HepG2 (cell line): ENCODE results near the gene CNNM2. TPM values are rescaled to one million over a fixed set of nuclear protein-coding genes. Genes with fewer than 3 reads are reported as not detected.

Experiments used
- ATAC-seq: fragments of 200-7000 bp; cut with Tn5 transposase; 3 replicates; pipeline ENCODE4 v1.9.1; 2020; ENCODE audit warnings: mild to moderate bottlenecking, moderate library complexity
- BruUV-seq: library from RNA; stranded (reverse); fragments of 400-500 nt; replicated peaks from 2 replicates; lab custom pipeline; 2021; lab: Mats Ljungman, UMichigan
- CTCF ChIA-PET: fragments of 300-600 bp; formaldehyde crosslinking; extraction: SDS; loops from one replicate; lab custom pipeline; 2021; ENCODE audit warnings: low total read pairs, inconsistent platforms, low intra/inter-chr PET ratio; lab: Yijun Ruan, JAX
- POLR2A ChIA-PET: fragments of 350-600 bp; sonication (Branson Sonifier 250); formaldehyde crosslinking; loops from one replicate; lab custom pipeline; 2020; ENCODE audit warnings: antibody characterized with exemption, inconsistent platforms; lab: Yijun Ruan, JAX
- DNase-seq: peaks from one replicate; pipeline ENCODE4 v3.0.0-alpha.2; 2015; ENCODE audit warnings: low spot score
- FAIRE-seq: peaks from 3 replicates; lab custom pipeline; 2011; peaks lifted over from hg19 to GRCh38; lab: Jason Lieb, UNC
- H2AFZ ChIP-seq: one replicate; pipeline ENCODE4 v1.6.1; 2011; ENCODE audit warnings: low read length, inconsistent platforms
- H3K27ac ChIP-seq: fragments of 300-600 bp; 3 replicates; pipeline ENCODE4 v1.8.0; 2011; ENCODE audit warnings: mixed run types, mild to moderate bottlenecking, mixed read lengths, low read length, inconsistent platforms; ENCODE audit not compliant: insufficient read depth; ENCODE audit errors: extremely low read length
- H3K27me3 ChIP-seq, 2 experiments: fragments of 200-600 bp in 1 of 2; 2 replicates in 1 of 2; 3 replicates in 1 of 2; pipeline versions ENCODE4 v1.6.0 to v1.8.0; 2011; ENCODE audit warnings: low read length in 2 of 2, mild to moderate bottlenecking in 2 of 2, moderate library complexity in 2 of 2, inconsistent platforms in 1 of 2; ENCODE audit not compliant: insufficient read depth in 2 of 2, control insufficient read depth in 1 of 2
- H3K36me3 ChIP-seq, 2 experiments: fragments of 200-600 bp in 1 of 2; replicated peaks in 1 of 2; 2 replicates in 1 of 2; 3 replicates in 1 of 2; pipeline versions ENCODE4 v1.5.1 to v1.8.0; 2011; ENCODE audit warnings: low read length in 2 of 2, inconsistent platforms in 1 of 2; ENCODE audit not compliant: insufficient read depth in 2 of 2, control insufficient read depth in 1 of 2
- H3K4me1 ChIP-seq: 2 replicates; pipeline ENCODE4 v1.5.1; 2012; ENCODE audit warnings: low read length, inconsistent platforms; ENCODE audit not compliant: insufficient read depth
- H3K4me2 ChIP-seq: 2 replicates; pipeline ENCODE4 v1.6.0; 2011; ENCODE audit warnings: low read depth, low read length, inconsistent platforms
- H3K4me3 ChIP-seq, 3 experiments: fragments of 200-600 bp in 1 of 3; sonication (generic), shearing (Covaris generic) in 1 of 3; replicated peaks in 1 of 3; 2 replicates each; pipeline ENCODE4 v1.5.1; 2011 to 2016; ENCODE audit warnings: low read length in 3 of 3, inconsistent platforms in 2 of 3, low read depth in 2 of 3, mild to moderate bottlenecking in 2 of 3, control low read depth in 1 of 3, mixed read lengths in 1 of 3; ENCODE audit not compliant: insufficient read depth in 1 of 3
- H3K79me2 ChIP-seq: one replicate; pipeline ENCODE4 v1.6.1; 2011; ENCODE audit warnings: low read length, inconsistent platforms; ENCODE audit not compliant: insufficient read depth
- H3K9ac ChIP-seq: 2 replicates; pipeline ENCODE4 v1.6.0; 2011; ENCODE audit warnings: mild to moderate bottlenecking, low read depth, low read length, inconsistent platforms; ENCODE audit not compliant: insufficient read depth
- H3K9me3 ChIP-seq: 2 replicates; pipeline ENCODE4 v1.5.1; 2012; ENCODE audit warnings: mild to moderate bottlenecking, low read length
- H4K20me1 ChIP-seq: 2 replicates; pipeline ENCODE4 v1.6.0; 2011; ENCODE audit warnings: inconsistent platforms, mild to moderate bottlenecking, low read length, moderate library complexity; ENCODE audit not compliant: insufficient read depth
- ATF7 ChIP-seq, 2 experiments: fragments of 450-650 bp in 1 of 2; sonication (generic) in 1 of 2; formaldehyde crosslinking in 1 of 2; IDR thresholded peaks; 2 replicates each; pipeline versions ENCODE4 v1.4.0 to v1.6.1; 2016 to 2020; ENCODE audit warnings: antibody characterized with exemption in 1 of 2, mild to moderate bottlenecking in 1 of 2, missing genetic modification reagents in 1 of 2
- CEBPG ChIP-seq: IDR thresholded peaks from 2 replicates; pipeline ENCODE4 v1.6.1; 2016
- E2F5 ChIP-seq: sonication (generic); formaldehyde crosslinking; conservative IDR thresholded peaks from 2 replicates; pipeline ENCODE4 v1.4.0; 2020; ENCODE audit warnings: missing genetic modification reagents
- EED ChIP-seq: sonication (generic); formaldehyde crosslinking; IDR thresholded peaks from 2 replicates; pipeline ENCODE4 v1.5.0; 2020; ENCODE audit warnings: mild to moderate bottlenecking, missing genetic modification reagents
- ETV6 ChIP-seq: sonication (generic); formaldehyde crosslinking; conservative IDR thresholded peaks from 2 replicates; pipeline ENCODE4 v1.4.0; 2020; ENCODE audit warnings: missing genetic modification reagents
- GPN1 ChIP-seq: sonication (generic); formaldehyde crosslinking; IDR thresholded peaks from 2 replicates; pipeline ENCODE4 v1.5.1; 2020; ENCODE audit warnings: missing genetic modification reagents, borderline replicate concordance
- IKZF5 ChIP-seq: IDR thresholded peaks from 2 replicates; pipeline ENCODE4 v1.6.1; 2018; ENCODE audit warnings: missing genetic modification reagents, mild to moderate bottlenecking, missing compliant biosample characterization
- PPARG ChIP-seq: conservative IDR thresholded peaks from 2 replicates; pipeline ENCODE4 v1.6.1; 2016; ENCODE audit warnings: missing biosample characterization, missing genetic modification reagents
- SALL2 ChIP-seq: sonication (generic); formaldehyde crosslinking; IDR thresholded peaks from 2 replicates; pipeline ENCODE4 v1.8.1; 2023; ENCODE audit warnings: mild to moderate bottlenecking, missing genetic modification reagents, inconsistent platforms
- SMAD3 ChIP-seq: sonication (generic); formaldehyde crosslinking; IDR thresholded peaks from 2 replicates; pipeline ENCODE4 v1.4.0; 2020; ENCODE audit warnings: missing genetic modification reagents
- SMYD3 ChIP-seq: sonication (generic); formaldehyde crosslinking; IDR thresholded peaks from 2 replicates; pipeline ENCODE4 v1.8.1; 2023; ENCODE audit warnings: mild to moderate bottlenecking, missing genetic modification reagents
- TCF12 ChIP-seq, 2 experiments: fragments of 450-650 bp in 1 of 2; sonication (generic) in 1 of 2; formaldehyde crosslinking in 1 of 2; IDR thresholded peaks; 2 replicates each; pipeline versions ENCODE4 v1.6.1 to v1.8.0; 2017 to 2022; ENCODE audit warnings: antibody characterized with exemption in 1 of 2, mild to moderate bottlenecking in 1 of 2, missing genetic modification reagents in 1 of 2, moderate library complexity in 1 of 2
- TGIF2 ChIP-seq: IDR thresholded peaks from 2 replicates; pipeline ENCODE4 v1.6.1; 2016; ENCODE audit warnings: control low read depth, missing compliant biosample characterization
- ZNF280B ChIP-seq: sonication (generic); formaldehyde crosslinking; IDR thresholded peaks from 2 replicates; pipeline ENCODE4 v1.5.0; 2020; ENCODE audit warnings: missing genetic modification reagents, mild to moderate bottlenecking, borderline replicate concordance
- ZNF468 ChIP-seq: sonication (generic); formaldehyde crosslinking; IDR thresholded peaks from 2 replicates; pipeline ENCODE4 v1.8.0; 2022; ENCODE audit warnings: mild to moderate bottlenecking, moderate library complexity, missing genetic modification reagents
- ZNF660 ChIP-seq: sonication (generic); formaldehyde crosslinking; IDR thresholded peaks from 2 replicates; pipeline ENCODE4 v1.5.1; 2020; ENCODE audit warnings: mild to moderate bottlenecking, low read depth, missing genetic modification reagents, borderline replicate concordance
- ZSCAN29 ChIP-seq: sonication (generic); formaldehyde crosslinking; conservative IDR thresholded peaks from 2 replicates; pipeline ENCODE4 v1.4.0; 2020; ENCODE audit warnings: mild to moderate bottlenecking, missing genetic modification reagents
- WGBS: methylation state at CpG from one replicate; pipeline ENCODE4 v1.1.6; 2017; ENCODE audit warnings: low lambda C conversion rate; 5-methylcytosine and 5-hydroxymethylcytosine counted together
- in situ Hi-C: cut with HindIII; loops from 2 replicates; pipeline ENCODE4 v1.10.0; 2017; ENCODE audit warnings: low pct_unique_long_range_greater_than_20kb; ENCODE audit not compliant: extremely low pct_ligation_motif_present
- intact Hi-C: fragments of 100-400 bp; cut with micrococcal nuclease; formaldehyde crosslinking; loops from one replicate; pipeline ENCODE4 v1.10.0; 2022; ENCODE audit not compliant: unreplicated experiment
- polyA plus RNA-seq, 8 experiments: library from polyadenylated mRNA; depleted of rRNA in 3 of 8; stranded (reverse) in 7 of 8; unstranded in 1 of 8; fragments of >200 nt; fragmentation: Illumina TruSeq in 4 of 8; extraction: Trizol in 4 of 8; gene quantifications; 2 replicates each; pipeline versions ENCODE4 v1.2.1 to v1.2.3, GENCODE V29; 2011 to 2016; ENCODE audit warnings: low read depth in 4 of 8, missing spikeins in 1 of 8, mixed read lengths in 1 of 8; ENCODE audit not compliant: insufficient read depth in 1 of 8
- total RNA-seq, 5 experiments: library from RNA; depleted of rRNA; stranded (reverse); fragments of >200 nt; fragmentation: Illumina TruSeq; extraction: Trizol; gene quantifications; 2 replicates each; pipeline ENCODE4 v1.2.3, GENCODE V29; 2016; ENCODE audit warnings: low read depth in 1 of 5

Gene CNNM2
- total and polyA plus RNA-seq, 2 of the 13 experiments (the other 11 are each of a cell fraction or from before 2014, with no cell fraction given), result 7.1 to 9.0 TPM

GRCh38 chr10:102935505-102935904 is 17.4 kb downstream of the CNNM2 start:
- Histone ChIP-seq H3K4me3 (no peak overlapping the region), H3K36me3 (no peaks in the 10 kb centered on the region; a peak in 1 of 5 replicates), H3K9me3 (no peaks in the 10 kb centered on the region), H3K27ac (no peak overlapping the region), H3K27me3 (no peaks in the 10 kb centered on the region), H3K9ac (no peak overlapping the region), H3K4me2 (no peak overlapping the region), H3K4me1 (peaks cover 8% of the 10 kb centered on the region), H3K79me2 (peaks cover 23% of the 10 kb centered on the region), H4K20me1 (no peaks in the 10 kb centered on the region), H2AFZ (no peak overlapping the region)
- TF ChIP-seq ATF7 (IDR thresholded peaks at IDR 0.05) (no peak), ATF7 (CRISPR knock-in tag; IDR thresholded peaks at IDR 0.05) (no peak), GPN1 (CRISPR knock-in tag) (no peak), EED (CRISPR knock-in tag) (no peak), IKZF5 (CRISPR knock-in tag) (no peak), CEBPG (no peak), ZNF280B (CRISPR knock-in tag) (no peak), SMAD3 (CRISPR knock-in tag) (no peak), ZSCAN29 (CRISPR knock-in tag) (no peak), TCF12 (IDR thresholded peaks at IDR 0.05) (no peak), TCF12 (CRISPR knock-in tag; IDR thresholded peaks at IDR 0.05) (no peak), ZNF468 (CRISPR knock-in tag) (no peak), ETV6 (CRISPR knock-in tag) (no peak), SMYD3 (CRISPR knock-in tag) (no peak), SALL2 (CRISPR knock-in tag) (no peak), PPARG (CRISPR knock-in tag) (no peak), TGIF2 (CRISPR knock-in tag) (no peak), E2F5 (CRISPR knock-in tag) (no peak), ZNF660 (CRISPR knock-in tag) (no peak)
- ChIA-PET POLR2A (no interaction called here), CTCF (no interaction called here)
- in situ Hi-C loops, result no loop called here
- FAIRE-seq, result no peak
- no peak for DNase-seq
- intact Hi-C loops, result no loop called here
- ATAC-seq, result no peak
- no TSS peak for BruUV-seq
- 96% methylated on average over 4 of the region's 4 CpGs for WGBS
